HG03139 (cell line): ENCODE measurements around the gene SMC3.
"Not testable (repeated sequence)": the region's sequence is repeated elsewhere in the genome, so short reads cannot be mapped to it uniquely, and the experiment has no call there.

Experiments used
- ATAC-seq: cut with Tn5 transposase; IDR thresholded peaks from one replicate; pipeline ENCODE4 v1.9.1; 2021; ENCODE audit not compliant: unreplicated experiment

The SMC3 gene

DNA sequence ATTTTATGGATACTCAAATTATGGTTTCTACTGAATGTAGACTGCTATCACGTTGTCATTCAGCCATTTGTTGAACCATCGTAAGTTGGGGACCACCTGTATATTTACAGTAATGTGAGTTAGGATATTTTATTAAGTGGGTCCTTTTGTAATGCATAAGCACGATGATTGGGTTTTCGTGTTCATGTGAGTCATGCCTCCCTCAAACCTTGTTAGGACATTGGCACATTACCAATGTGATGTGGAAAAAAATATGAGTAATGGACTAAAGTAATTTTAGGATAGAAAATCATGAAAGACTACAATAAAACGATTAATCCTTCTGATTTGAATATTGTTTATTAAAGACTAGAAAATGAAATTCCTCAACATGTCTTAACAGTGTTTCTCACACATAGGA is 8.7 kb downstream of the SMC3 start:
- ATAC-seq, result no peak

DNA sequence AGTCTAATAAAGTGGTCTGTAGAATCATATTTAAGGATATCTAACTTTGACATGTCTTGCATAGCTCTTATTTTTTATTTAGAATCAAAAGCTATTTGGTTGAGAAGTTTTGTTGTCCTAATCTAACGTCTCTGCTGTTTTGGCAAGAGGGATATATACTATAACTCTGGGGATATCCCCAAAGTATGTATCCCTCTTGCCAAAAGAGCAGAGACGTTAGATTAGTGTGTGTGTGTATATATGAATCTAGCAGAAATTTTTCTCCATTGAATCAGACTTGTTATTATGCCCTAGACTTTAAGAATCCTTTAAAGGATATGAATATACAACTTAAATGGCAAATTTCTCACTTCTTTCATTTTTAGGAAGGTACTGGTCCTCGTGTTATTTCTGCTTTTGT is 9.6 kb downstream of the SMC3 start:
- no peak for ATAC-seq

DNA sequence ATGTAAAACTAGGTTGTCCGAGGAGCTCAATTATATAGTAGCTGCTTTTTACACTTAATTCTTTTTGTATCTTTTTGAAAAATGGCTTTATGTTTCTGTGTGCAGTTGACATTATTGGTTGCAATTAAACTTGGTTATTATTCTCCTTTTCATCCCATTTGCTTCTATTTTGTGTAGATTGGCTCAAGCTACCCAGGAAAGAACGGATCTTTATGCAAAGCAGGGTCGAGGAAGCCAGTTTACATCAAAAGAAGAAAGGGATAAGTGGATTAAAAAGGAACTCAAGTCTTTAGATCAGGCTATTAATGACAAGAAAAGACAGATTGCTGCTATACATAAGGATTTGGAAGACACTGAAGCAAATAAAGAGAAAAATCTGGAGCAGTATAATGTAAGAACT is 16.5 kb downstream of the SMC3 start:
- ATAC-seq, result no peak

DNA sequence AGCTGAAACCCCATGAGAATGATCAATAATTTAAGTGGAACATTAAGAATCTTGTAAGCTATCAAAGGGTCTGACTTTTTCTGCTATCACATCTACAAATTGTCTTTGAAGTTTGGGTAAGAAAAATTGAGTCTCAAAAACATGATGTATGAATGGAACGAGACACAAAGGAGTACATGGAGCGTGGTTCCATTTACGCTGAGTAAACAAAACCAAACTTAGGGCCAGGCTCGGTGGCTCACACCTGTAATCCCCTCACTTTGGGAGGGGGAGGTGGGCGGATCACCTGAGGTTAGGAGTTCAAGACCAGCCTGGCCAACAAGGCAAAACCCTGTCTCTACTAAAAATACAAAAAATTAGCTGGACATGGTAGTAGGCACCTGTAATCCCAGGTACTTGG is 24.3 kb downstream of the SMC3 start:
- no peak for ATAC-seq

DNA sequence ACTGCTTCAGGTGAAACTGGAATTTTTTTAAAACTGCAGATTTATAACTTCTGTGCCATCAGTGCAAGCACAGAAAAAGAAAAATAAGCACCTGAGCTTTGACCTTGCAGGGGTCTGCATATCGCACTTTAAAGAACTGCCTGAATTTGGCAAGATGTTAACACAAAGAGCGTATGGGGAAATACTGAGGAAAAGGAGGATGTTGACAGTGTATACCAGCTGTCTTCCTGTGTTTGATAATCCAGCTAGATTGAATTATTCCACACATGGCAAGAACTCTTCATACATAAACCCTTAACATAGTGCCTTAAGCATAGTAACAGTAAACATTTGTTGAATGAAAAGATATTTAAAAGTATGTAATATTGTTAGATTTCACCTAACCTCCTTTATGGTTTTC is 30.0 kb downstream of the SMC3 start:
- no peak for ATAC-seq

DNA sequence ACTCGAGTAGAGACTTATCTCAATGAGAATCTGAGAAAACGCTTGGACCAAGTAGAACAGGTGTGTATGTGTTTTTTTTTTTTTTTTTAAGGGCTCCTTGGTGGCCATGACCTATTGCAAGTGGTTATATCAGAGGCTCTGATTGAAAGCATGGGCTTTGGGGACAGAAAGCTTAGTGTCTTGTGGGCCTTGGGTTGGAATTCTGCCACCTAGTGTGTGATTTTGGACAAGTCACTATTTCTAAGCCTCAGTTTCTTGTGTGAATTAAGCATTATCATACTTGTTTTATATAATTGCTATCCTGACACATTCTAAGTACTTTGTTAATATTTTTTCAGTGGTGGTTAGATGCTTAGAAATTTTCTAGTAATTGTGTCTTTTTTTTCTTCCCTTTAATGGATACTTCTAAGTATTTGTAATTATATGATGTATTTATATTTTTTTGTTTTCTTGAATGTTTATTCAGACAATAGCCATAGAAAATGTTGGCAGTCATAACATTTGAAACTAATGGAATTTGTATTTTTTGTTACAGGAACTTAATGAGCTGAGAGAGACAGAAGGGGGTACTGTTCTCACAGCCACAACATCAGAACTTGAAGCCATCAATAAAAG is 33.1 kb downstream of the SMC3 start:
- no peak for ATAC-seq

DNA sequence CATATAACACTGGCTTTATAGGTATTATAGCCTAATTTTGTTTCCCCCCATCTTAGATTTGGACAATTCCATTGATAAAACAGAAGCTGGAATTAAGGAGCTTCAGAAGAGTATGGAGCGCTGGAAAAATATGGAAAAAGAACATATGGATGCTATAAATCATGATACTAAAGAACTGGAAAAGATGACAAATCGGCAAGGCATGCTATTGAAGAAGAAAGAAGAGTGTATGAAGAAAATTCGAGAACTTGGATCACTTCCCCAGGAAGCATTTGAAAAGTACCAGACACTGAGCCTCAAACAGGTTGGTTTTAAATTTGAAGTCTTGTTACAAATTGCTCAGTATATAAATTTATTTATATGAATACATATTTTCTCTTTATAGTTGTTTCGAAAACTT is 34.1 kb downstream of the SMC3 start:
- ATAC-seq, result no peak

DNA sequence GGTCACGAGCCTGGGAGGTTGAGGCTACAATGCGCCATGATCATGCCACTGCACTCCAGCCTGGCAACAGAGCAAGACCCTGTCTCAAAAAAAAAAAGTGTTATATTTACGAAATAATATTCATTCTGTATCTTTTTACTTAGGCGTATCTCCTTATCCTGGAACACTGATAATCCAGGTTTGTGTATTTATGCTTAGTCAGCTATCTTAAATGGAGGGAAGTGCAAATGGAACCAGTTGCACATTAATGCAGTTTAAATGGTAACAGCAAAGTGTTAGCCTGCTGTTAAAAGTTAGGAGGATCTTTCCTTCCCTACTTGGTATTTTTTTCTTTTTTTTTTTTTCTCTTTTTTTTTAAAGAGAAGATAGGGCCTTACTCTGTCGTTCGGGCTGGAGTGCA is 40.6 kb downstream of the SMC3 start:
- no peak for ATAC-seq

DNA sequence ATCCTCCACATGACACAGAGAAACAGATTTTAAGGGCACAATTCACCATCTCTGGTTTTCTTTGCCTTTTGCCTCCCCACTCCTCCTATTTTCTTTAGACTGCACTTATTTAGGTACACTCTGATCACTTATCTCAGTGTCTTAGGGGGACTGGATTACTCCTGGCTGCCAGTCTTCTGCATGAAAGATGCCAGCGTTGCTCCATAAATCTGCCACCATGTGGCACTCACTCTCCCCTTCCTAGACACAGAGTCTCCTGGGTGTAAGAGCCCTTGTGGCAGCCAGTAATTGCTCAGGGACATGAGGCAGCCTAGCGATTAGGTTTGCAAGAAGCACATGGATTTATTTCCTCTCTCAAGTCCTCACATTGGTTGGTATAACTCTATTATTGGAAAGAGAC is 42.1 kb downstream of the SMC3 start:
- ATAC-seq, result no peak

DNA sequence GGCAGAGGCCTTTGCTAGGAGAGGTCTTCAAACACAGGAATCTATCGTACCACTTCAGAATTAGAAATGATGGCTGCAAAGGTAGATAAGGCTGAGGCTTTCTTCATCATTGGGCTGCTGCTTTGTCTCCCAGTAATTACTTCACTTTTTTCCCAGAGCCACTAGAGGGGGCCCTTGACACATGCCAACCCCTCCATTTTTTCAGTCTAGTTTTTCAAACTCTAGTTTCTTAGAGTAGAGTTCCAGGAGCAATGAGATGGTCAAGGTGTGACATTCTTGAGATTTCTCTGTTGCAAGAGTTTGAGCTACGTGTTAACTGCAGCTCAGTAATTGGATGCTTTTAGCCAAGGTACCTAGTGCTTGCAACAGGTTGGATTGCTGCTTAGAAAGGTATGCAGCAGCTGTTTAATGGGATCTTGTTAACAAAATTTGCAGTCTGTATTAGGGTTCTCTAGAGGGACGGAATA is 42.8 kb downstream of the SMC3 start:
- ATAC-seq, result no peak

DNA sequence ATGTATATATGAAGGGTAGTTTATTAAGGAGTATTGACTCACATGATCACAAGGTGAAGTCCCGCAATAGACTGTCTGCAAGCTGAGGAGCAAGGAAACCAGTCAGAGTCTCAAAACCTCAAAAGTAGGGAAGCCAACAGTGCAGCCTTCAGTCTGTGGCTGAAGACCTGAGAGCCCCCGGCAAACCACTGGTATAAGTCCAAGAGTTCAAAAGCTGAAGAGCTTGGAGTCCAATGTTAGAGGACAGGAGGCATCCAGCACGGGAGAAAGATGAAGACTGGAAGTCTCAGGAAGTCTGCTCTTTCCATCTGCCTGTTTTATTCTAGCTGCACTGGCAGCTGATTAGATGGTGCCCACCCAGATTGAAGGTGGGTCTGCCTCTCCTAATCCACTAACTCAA is 43.3 kb downstream of the SMC3 start:
- ATAC-seq, result not testable (repeated sequence)

DNA sequence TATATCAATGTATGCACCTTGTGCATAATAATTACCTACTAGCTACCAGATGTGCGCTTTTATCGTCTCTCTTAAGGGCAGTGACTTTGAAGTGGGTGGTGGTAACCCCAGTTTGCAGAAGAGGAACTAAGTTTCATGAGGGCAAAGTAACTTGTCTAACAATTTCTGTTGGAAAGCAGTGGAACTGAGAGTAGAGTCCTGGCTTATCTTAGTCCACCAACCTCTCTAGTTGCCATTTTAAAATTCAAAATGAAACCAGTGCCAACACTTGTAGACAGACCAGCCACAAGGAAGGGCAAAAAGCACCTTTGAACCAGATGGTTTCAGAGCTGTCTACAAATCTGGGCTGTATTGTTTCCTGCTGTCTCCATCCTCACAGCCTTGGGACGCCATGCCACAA is 44.6 kb downstream of the SMC3 start:
- no peak for ATAC-seq

DNA sequence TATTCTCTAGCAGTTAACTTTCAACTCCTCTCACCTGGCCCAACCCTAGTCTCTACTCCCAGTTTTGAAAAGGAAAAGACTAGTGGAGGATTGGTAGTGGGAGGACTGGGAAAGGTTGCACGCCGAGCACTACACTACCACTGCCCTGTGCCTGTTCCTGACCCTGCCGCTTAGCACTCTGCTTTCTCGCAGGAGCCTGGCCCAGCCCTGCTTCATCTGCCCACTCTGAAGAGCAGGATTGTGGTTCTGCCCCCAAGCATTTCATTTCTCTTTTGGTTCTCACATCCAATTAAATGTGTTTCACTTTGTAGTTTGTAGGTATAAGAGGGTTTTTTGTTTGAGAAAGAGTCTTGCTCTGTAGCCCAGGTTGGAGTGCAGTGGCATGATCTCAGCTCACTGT is 45.1 kb downstream of the SMC3 start:
- ATAC-seq, result no peak

DNA sequence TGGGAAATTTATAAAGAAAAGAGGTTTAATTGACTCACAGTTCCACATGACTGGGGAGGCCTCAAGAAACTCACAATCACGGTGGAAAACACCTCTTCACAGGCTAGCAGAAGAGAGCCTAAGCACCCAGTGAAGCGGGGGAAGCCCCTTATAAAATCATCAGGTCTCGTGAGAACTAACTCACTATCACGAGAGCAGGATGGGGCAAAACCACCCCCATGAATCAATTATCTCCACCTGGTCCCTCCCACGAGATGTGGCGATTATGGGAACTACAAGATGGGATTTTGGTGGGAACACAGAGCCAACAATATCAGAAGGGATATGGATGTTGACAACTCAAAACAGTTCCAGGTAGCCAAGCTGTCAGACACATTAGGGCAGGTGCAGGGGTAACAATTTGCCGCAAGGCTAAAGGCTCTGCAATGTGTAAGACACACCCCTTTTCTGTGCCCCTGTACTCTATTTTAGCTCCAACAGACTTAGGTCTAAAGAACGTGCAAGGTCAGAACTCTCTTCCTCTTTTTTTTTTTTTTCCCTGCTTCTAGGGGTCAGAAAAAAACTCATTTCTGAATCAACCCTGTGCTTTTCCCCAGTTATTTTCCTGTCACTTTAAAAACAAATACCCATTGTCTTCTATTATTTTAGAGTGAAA is 46.0 kb downstream of the SMC3 start:
- ATAC-seq, result no peak

DNA sequence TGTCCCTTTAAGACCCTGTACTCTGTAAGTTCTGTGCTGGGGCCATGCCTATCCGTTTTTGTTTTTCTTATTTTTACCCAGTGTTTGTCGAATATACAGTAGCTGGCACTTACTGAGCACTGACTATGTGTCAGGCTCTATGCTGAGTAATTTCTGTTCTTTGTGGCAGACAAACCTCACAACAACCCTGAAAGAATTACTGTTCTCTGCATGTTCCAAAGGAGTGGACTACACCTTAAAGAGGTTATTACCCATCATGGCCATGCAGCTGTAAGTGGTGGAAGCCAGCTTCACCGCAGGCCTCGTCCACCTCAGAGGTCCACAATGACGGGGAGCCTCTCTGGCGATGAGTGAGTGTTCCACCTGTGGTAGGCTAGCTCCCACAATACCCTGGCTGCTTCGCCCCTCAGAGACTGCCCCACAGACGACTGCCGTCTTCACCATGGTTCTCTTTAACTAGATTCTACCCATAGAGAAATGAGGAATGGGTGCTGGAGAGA is 46.6 kb downstream of the SMC3 start:
- no peak for ATAC-seq

DNA sequence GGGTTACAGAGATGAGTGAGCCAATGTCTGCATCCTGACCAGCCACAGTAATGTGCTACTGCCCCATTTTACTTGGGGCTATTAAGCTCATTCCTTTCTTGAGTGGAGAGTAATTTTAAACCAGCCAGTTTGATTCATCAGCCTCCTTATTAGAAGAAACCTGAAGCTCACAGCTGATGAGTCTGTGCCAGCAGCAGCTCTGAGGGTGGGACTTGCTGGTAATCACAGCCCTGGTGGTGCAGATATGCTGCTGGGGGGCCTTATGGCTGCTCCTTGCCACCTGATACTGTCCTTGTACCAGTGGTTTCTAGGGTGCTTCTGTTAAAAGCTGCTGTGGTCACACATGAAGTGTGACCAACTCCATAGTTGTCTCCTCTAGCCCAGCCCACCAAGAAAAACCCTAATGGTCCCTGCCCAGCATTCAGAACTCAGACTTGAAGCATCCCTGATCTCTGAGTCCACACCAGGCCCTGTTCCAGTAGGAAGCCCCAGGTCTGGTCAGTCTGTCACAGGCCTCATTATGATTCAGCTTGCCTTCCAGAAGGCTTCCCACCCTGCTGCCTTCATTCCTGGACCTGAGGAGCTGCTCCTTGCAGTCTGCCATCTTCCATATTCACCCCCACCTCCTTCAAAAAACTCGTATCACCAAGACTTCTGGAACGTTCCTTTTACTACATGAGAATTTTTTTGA is 47.7 kb downstream of the SMC3 start:
- no peak for ATAC-seq

DNA sequence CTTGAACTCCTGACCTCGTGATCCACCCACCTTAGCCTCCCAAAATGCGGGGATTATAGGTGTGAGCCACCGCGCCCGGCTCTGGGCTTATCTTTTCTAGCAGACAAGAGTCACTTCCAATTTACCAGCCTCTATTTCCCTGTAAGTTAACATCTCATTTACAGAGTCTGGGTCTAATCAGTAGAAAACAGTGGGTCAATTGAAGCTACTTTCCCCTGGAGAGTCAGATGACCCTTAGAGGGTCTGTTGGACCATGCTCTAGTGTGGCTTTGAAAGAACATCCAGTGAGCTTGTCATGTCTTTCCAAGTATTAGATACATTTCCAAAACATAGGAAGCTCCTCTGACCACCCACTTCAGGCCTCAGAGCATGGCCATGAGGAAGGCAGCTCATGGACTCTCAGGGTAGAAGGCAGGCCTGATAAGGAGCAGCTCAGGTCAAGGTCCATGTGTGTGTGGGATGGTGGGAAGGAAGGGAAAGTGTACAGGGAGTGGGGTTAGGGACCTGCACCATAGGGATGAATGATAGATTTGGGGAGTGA is 49.1 kb downstream of the SMC3 start:
- ATAC-seq, result no peak

DNA sequence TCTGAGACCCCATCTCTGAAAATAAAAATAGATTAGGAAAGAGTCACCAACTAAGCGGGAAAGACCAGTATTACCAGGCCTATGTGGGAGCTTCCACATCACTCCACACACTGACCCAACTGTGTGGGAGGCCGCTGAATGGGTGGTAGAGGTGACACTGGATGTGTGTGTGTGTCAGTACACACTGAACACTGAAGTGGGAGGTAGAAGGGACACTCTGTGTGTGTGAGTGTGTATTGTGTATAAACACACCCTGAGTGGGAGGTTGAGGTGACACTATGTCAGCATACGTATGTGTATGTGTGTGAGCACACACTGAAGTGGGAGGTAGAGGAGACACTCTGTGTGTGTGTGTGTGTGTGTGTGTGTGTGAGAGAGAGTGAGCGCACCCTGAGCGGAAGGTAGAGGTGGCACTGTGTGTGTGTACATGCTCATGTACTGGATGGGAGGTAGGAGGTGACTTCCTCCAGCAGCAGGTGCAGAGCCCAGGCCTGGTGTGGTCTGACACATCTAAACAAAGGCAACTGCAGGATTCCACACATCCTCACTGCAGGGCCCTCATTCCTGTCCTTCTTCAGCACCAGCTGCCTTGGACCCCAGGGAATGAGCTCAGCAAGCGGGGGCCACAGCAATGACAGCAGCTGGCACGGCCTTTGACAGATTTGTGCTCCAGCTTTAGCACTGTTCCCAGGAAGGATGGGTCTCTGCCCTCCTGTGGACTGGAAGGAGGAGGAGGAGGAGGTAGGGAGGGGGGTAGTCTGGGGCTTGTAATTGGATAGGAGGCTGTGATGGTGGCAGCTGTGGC is 50.1 kb downstream of the SMC3 start:
- no peak for ATAC-seq

DNA sequence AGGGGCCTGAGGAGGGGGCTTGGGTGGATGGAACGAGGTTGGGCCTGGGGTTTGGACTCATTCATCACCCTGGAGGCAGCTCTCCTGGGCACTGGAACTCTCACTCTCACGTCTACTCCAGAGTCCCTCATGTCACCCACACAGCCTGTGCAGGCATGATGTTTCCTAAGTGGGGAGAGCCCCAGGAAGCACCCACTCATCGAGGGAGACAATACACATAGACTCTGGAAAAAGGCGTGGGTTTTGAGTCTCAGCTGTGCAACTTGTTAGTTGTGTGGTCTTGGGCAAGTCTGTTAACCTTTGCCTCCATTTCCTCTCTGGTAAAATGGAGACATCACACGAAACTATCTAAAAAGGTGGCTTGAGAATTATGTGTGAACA is 50.7 kb downstream of the SMC3 start:
- no peak for ATAC-seq

DNA sequence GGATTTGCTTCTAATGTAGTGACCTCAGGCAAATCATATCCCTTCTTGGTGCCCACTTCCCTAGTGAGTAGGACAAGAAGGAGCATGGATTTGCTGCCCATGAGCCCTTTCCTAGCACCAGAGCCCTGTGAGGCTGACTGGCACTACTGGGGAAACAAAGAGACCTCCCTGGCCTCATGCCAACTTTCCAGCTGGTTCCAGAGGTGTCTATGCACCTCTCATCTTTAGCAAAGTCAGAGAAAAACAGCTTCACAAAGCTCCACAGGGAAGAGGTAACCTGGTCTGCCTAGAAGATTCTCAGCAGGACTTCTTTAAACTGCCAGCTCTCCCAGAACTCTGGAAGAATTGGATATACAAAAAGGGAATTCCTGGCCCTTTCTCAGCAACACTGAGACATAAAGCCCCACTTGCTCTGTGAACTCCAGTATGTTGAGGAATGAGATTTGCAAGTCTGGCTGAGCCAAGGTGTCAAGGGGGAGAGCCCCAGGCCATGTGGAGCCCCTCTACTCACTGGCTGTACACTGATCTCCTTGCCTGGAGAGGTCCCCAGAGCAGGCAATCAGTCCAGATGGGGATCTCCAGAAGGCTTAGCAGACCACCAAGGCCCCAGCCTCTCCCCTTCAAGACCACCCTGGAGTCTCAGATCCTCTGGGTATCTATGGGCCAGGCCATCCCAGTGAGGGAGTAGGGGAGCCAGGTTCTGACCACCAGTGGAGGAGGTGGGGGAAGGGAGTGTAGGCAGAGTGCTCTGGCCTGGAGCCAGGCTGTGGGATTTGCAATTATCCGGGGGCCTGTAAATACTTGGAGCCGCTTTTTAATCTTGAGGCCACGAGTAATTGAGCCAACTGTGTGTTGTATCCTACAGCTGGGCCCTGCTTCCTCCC is 52.3 kb downstream of the SMC3 start:
- no peak for ATAC-seq
